Kidney epithelial cell (primary cell): ENCODE results near the gene LMX1A. TPM values are rescaled to one million over a fixed set of nuclear protein-coding genes. Genes with fewer than 3 reads are reported as not detected.

Experiments used
- DNase-seq: peaks from one replicate; pipeline ENCODE4 v3.0.0-alpha.2; 2010; ENCODE audit warnings: low read depth
- H3K27me3 ChIP-seq: 2 replicates; pipeline ENCODE4 v1.6.0; 2011; ENCODE audit warnings: low read length; ENCODE audit not compliant: control insufficient read depth, insufficient read depth
- H3K36me3 ChIP-seq: 2 replicates; pipeline ENCODE4 v1.5.1; 2011; ENCODE audit warnings: low read length; ENCODE audit not compliant: control insufficient read depth, insufficient read depth
- H3K4me3 ChIP-seq: 2 replicates; pipeline ENCODE4 v1.5.1; 2011; ENCODE audit warnings: low read depth, mild to moderate bottlenecking, control low read depth, low read length
- CTCF ChIP-seq: IDR thresholded peaks from 2 replicates; pipeline ENCODE4 v1.5.1; 2011; ENCODE audit warnings: mild to moderate bottlenecking, moderate library complexity, low read length, control low read depth, inconsistent platforms; ENCODE audit not compliant: insufficient read depth, poor library complexity, severe bottlenecking
- total RNA-seq: library from RNA; depleted of rRNA; stranded (reverse); fragments of >200 nt; gene quantifications from 2 replicates; pipeline ENCODE4 v1.2.3, GENCODE V29; 2015

Gene LMX1A
- total RNA-seq, 1 donor from 2014 or later: not detected

- no peak for DNase-seq
- no peak for TF ChIP-seq CTCF
- Histone ChIP-seq H3K27me3 (peaks cover under 1% of the 10 kb centered on the region), H3K4me3 (no peak overlapping the region), H3K36me3 (no peaks in the 10 kb centered on the region)
Measured at GRCh38 chr1:165303386-165303785, 53.1 kb downstream of the LMX1A start.

- Histone ChIP-seq H3K4me3 (no peak overlapping the region), H3K36me3 (no peaks in the 10 kb centered on the region), H3K27me3 (peaks cover 2% of the 10 kb centered on the region)
- DNase-seq: no peak
- TF ChIP-seq CTCF: no peak
Measured at GRCh38 chr1:165300400-165300903, 56.1 kb downstream of the LMX1A start.

GRCh38 chr1:165298203-165298820 is 58.2 kb downstream of the LMX1A start:
- no peak for DNase-seq
- Histone ChIP-seq H3K27me3 (peaks cover 2% of the 10 kb centered on the region), H3K4me3 (no peak overlapping the region), H3K36me3 (no peaks in the 10 kb centered on the region)
- TF ChIP-seq CTCF: no peak

- H3K36me3 ChIP-seq: no peaks in the 10 kb centered on the region
- peaks cover 2% of the 10 kb centered on the region for H3K27me3 ChIP-seq
- H3K4me3 ChIP-seq: no peak overlapping the region
- no peak for TF ChIP-seq CTCF
- no peak for DNase-seq
Measured at GRCh38 chr1:165296205-165296604, 60.3 kb downstream of the LMX1A start.

GRCh38 chr1:165290148-165290547 is 66.4 kb downstream of the LMX1A start:
- TF ChIP-seq CTCF: no peak
- Histone ChIP-seq H3K4me3 (no peak overlapping the region), H3K27me3 (peaks cover 2% of the 10 kb centered on the region), H3K36me3 (no peaks in the 10 kb centered on the region)
- no peak for DNase-seq

GRCh38 chr1:165289556-165289955 is 67.0 kb downstream of the LMX1A start:
- no peak for DNase-seq
- no peak for TF ChIP-seq CTCF
- no peak overlapping the region for H3K4me3 ChIP-seq
- no peaks in the 10 kb centered on the region for H3K36me3 ChIP-seq
- H3K27me3 ChIP-seq: peaks cover 4% of the 10 kb centered on the region
